NCI-H345 (cell line): ENCODE results near the gene ACSL3.
A peak's percentile ranks its signal among the peaks of the same experiment; 100 is the strongest.
"Not testable (repeated sequence)": the region's sequence is repeated elsewhere in the genome, so short reads cannot be mapped to it uniquely, and the experiment has no call there.

Source experiments
- DNase-seq: peaks from one replicate; lab custom pipeline; 2025; lab: John Stamatoyannopoulos, UW

The ACSL3 gene

GRCh38 chr2:222912117-222912516 lies 51.3 kb downstream of the ACSL3 start:
- no peak for DNase-seq

- no peak for DNase-seq
Observed at GRCh38 chr2:222912776-222913175, 51.9 kb downstream of the ACSL3 start.

GRCh38 chr2:222915092-222915957 lies 54.5 kb downstream of the ACSL3 start:
- DNase-seq: no peak

GRCh38 chr2:222916229-222917197 lies 55.7 kb downstream of the ACSL3 start:
- DNase-seq: no peak

- DNase-seq: not testable (repeated sequence)
Observed at GRCh38 chr2:222917212-222917611, 56.4 kb downstream of the ACSL3 start.

- no peak for DNase-seq
Observed at GRCh38 chr2:222919841-222920526, 59.1 kb downstream of the ACSL3 start.

GRCh38 chr2:222920657-222921186 lies 59.9 kb downstream of the ACSL3 start:
- DNase-seq: no peak

- DNase-seq: peak; percentile 35
Observed at GRCh38 chr2:222922019-222922800, 61.4 kb downstream of the ACSL3 start.

GRCh38 chr2:222926915-222927314 lies 66.1 kb downstream of the ACSL3 start:
- DNase-seq: no peak

- no peak for DNase-seq
Observed at GRCh38 chr2:222927600-222927999, 66.8 kb downstream of the ACSL3 start.

GRCh38 chr2:222928335-222928734 lies 67.5 kb downstream of the ACSL3 start:
- DNase-seq: no peak

GRCh38 chr2:222930862-222931261 lies 70.0 kb downstream of the ACSL3 start:
- no peak for DNase-seq

GRCh38 chr2:222931659-222932058 lies 70.8 kb downstream of the ACSL3 start:
- no peak for DNase-seq

GRCh38 chr2:222933458-222933857 lies 72.6 kb downstream of the ACSL3 start:
- DNase-seq: no peak

- no peak for DNase-seq
Observed at GRCh38 chr2:222935688-222936298, 75.0 kb downstream of the ACSL3 start.

GRCh38 chr2:222936705-222937104 lies 75.9 kb downstream of the ACSL3 start:
- no peak for DNase-seq

- no peak for DNase-seq
Observed at GRCh38 chr2:222938327-222938726, 77.5 kb downstream of the ACSL3 start.

- peak; percentile 25 for DNase-seq
Observed at GRCh38 chr2:222939208-222939856, 78.5 kb downstream of the ACSL3 start.

GRCh38 chr2:222939979-222940378 lies 79.1 kb downstream of the ACSL3 start:
- DNase-seq: no peak

GRCh38 chr2:222941510-222942032 lies 80.7 kb downstream of the ACSL3 start:
- no peak for DNase-seq
